Liver (tissue), 9 donors: ENCODE results near the gene MRAS. TPM values are rescaled to one million over a fixed set of nuclear protein-coding genes. Genes with fewer than 3 reads are reported as not detected.

Experiments
- DNase-seq: peaks from one replicate; pipeline ENCODE4 v3.0.0-alpha.2; 2017; ENCODE audit warnings: low spot score
- H3K27ac ChIP-seq, 2 donors: one replicate each; pipeline ENCODE4 v1.7.0; 2013; ENCODE audit warnings: inconsistent platforms in 2 of 2, low read length in 2 of 2, control low read depth in 1 of 2, low read depth in 1 of 2, mild to moderate bottlenecking in 1 of 2
- H3K27me3 ChIP-seq, 4 donors: one replicate each; pipeline versions ENCODE4 v1.6.1 to v1.7.0; 2013; ENCODE audit warnings: low read length in 3 of 4, inconsistent platforms in 1 of 4, mild to moderate bottlenecking in 1 of 4, moderate library complexity in 1 of 4; ENCODE audit not compliant: control insufficient read depth in 4 of 4, insufficient read depth in 4 of 4
- H3K36me3 ChIP-seq, 4 donors: one replicate each; pipeline versions ENCODE4 v1.6.1 to v1.7.0; 2013; ENCODE audit warnings: low read length in 3 of 4, mild to moderate bottlenecking in 3 of 4, low read depth in 1 of 4, moderate library complexity in 1 of 4; ENCODE audit not compliant: control insufficient read depth in 4 of 4, insufficient read depth in 3 of 4
- H3K4me1 ChIP-seq, 4 donors: one replicate each; pipeline versions ENCODE4 v1.6.1 to v1.7.0; 2013; ENCODE audit warnings: low read length in 3 of 4, mild to moderate bottlenecking in 3 of 4, moderate library complexity in 1 of 4; ENCODE audit not compliant: control insufficient read depth in 4 of 4, insufficient read depth in 4 of 4
- H3K4me3 ChIP-seq, 3 donors: one replicate each; pipeline versions ENCODE4 v1.6.1 to v1.7.0; 2013; ENCODE audit warnings: low read length in 3 of 3, control low read depth in 1 of 3, low read depth in 1 of 3, mild to moderate bottlenecking in 1 of 3
- H3K9ac ChIP-seq, 2 donors: one replicate each; pipeline ENCODE4 v1.7.0; 2013; ENCODE audit warnings: low read length in 2 of 2, mild to moderate bottlenecking in 2 of 2, moderate library complexity in 2 of 2, control low read depth in 1 of 2, low read depth in 1 of 2
- H3K9me3 ChIP-seq, 4 donors: one replicate each; pipeline versions ENCODE4 v1.6.1 to v1.7.0; 2013; ENCODE audit warnings: low read length in 3 of 4; ENCODE audit not compliant: control insufficient read depth in 4 of 4
- EGR1 ChIP-seq, 2 donors: IDR thresholded peaks; 2 replicates each; pipeline ENCODE4 v1.6.1; 2016 to 2018; ENCODE audit warnings: antibody characterized with exemption in 2 of 2, low read depth in 2 of 2
- FOXA1 ChIP-seq: IDR thresholded peaks from 2 replicates; pipeline ENCODE4 v1.6.1; 2016; ENCODE audit warnings: antibody characterized with exemption
- HNF4A ChIP-seq, 2 donors: conservative IDR thresholded peaks; 2 replicates each; pipeline ENCODE4 v1.6.1; 2016; ENCODE audit warnings: antibody characterized with exemption in 2 of 2, mild to moderate bottlenecking in 2 of 2
- HNF4G ChIP-seq: IDR thresholded peaks from 2 replicates; pipeline ENCODE4 v1.6.1; 2016; ENCODE audit warnings: antibody characterized with exemption
- MAX ChIP-seq: IDR thresholded peaks from 2 replicates; pipeline ENCODE4 v1.6.1; 2016; ENCODE audit warnings: antibody characterized with exemption
- NR2F2 ChIP-seq: IDR thresholded peaks from 2 replicates; pipeline ENCODE4 v1.6.1; 2016; ENCODE audit warnings: antibody characterized with exemption
- RAD21 ChIP-seq, 2 donors: IDR thresholded peaks; 2 replicates each; pipeline ENCODE4 v1.6.1; 2016; ENCODE audit warnings: antibody characterized with exemption in 2 of 2, mild to moderate bottlenecking in 2 of 2
- RXRA ChIP-seq, 2 donors: IDR thresholded peaks; 2 replicates each; pipeline ENCODE4 v1.6.1; 2017 to 2018; ENCODE audit warnings: antibody characterized with exemption in 2 of 2, mild to moderate bottlenecking in 1 of 2
- TAF1 ChIP-seq: conservative IDR thresholded peaks from 2 replicates; pipeline ENCODE4 v1.6.1; 2016; ENCODE audit warnings: antibody characterized with exemption, mild to moderate bottlenecking
- ZBTB33 ChIP-seq: IDR thresholded peaks from 2 replicates; pipeline ENCODE4 v1.6.1; 2016; ENCODE audit warnings: antibody characterized with exemption
- WGBS: extraction: QIAGEN DNeasy Blood & Tissue Kit; methylation state at CpG from one replicate; pipeline ENCODE4 v1.1.7; 2013; 5-methylcytosine and 5-hydroxymethylcytosine counted together
- polyA plus RNA-seq, 2 donors: library from polyadenylated mRNA; stranded (reverse) in 1 of 2; unstranded in 1 of 2; fragments of 200-250 nt in 1 of 2; fragments of >200 nt in 1 of 2; fragmentation: Nextera tagmentation in 1 of 2; extraction: Ambion mirVana in 1 of 2; gene quantifications; one replicate each; pipeline versions ENCODE4 v1.2.1 to v1.2.3, GENCODE V29; 2013 to 2015
- total RNA-seq, 2 donors: library from RNA; depleted of rRNA; stranded (reverse); fragments of >200 nt; gene quantifications; one replicate each; pipeline ENCODE4 v1.2.3, GENCODE V29; 2014
- TF ChIP-seq, protein P1 (sequence below): fragments of 150-350 bp; IDR thresholded peaks from 2 replicates; pipeline ENCODE4 v1.5.1; 2017; ENCODE audit warnings: improper control_type of control experiment, low read depth, low read length; ENCODE audit not compliant: missing input control
- donor health status: healthy.
- donor health status: healthy.
- donor health status: healthy.
- donor health status: healthy.
- donor health status: healthy.

Gene MRAS
- total and polyA plus RNA-seq, 4 donors, result 1.6 to 2.6 (median 1.9) TPM

- no peak for DNase-seq
- no peaks in the 10 kb centered on the region for H3K27me3 ChIP-seq
- no peak overlapping the region for H3K9ac ChIP-seq
- H3K36me3 ChIP-seq, result no peaks in the 10 kb centered on the region
- H3K9me3 ChIP-seq, result no peaks in the 10 kb centered on the region
- no peak overlapping the region for H3K27ac ChIP-seq
- TF ChIP-seq NR2F2 (no peak), MAX (no peak)
- no peaks in the 10 kb centered on the region for H3K4me1 ChIP-seq
- 89% methylated on average over 4 of the region's 4 CpGs for WGBS
- H3K4me3 ChIP-seq, result no peak overlapping the region
These were observed 11.9 kb upstream of the MRAS start for GRCh38 chr3:138336454-138336999.

DNA sequence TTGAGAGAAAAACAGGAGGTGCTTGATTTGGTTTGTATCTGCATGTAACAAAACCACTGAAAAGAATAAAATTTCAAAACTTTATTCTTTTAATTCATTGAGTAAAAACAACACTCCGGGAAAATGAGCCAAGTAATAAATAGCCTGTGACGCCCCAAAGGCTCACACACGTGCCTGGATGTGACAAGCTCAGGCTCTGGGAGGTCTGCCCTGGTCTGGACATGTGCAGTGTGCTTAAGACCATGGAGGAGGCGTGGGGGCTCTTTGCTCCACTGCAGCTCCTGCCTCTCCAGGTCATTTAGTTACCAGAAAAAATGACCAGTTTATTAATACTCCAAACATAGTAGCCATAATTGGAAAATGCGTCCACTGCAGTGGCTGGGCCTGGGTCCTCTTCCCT is 10.1 kb upstream of the MRAS start:
- WGBS, result 71% methylated on average over 5 of the region's 5 CpGs
- H3K4me1 ChIP-seq, result no peaks in the 10 kb centered on the region
- no peaks in the 10 kb centered on the region for H3K9me3 ChIP-seq
- H3K36me3 ChIP-seq, result no peaks in the 10 kb centered on the region
- DNase-seq, result no peak
- H3K4me3 ChIP-seq, result no peak overlapping the region
- no peaks in the 10 kb centered on the region for H3K27me3 ChIP-seq
- H3K27ac ChIP-seq, result no peak overlapping the region
- TF ChIP-seq TAF1, result no peak
- H3K9ac ChIP-seq, result no peak overlapping the region

- Histone ChIP-seq H3K27ac (no peak overlapping the region), H3K36me3 (no peaks in the 10 kb centered on the region), H3K4me1 (peaks cover 0 to 1% (median 0%) of the 10 kb centered on the region in 4 donors), H3K9ac (no peak overlapping the region), H3K9me3 (no peaks in the 10 kb centered on the region), H3K4me3 (no peak overlapping the region), H3K27me3 (no peaks in the 10 kb centered on the region)
- no peak for DNase-seq
- 93% methylated on average over 5 of the region's 5 CpGs for WGBS
- TF ChIP-seq, protein P1, sequence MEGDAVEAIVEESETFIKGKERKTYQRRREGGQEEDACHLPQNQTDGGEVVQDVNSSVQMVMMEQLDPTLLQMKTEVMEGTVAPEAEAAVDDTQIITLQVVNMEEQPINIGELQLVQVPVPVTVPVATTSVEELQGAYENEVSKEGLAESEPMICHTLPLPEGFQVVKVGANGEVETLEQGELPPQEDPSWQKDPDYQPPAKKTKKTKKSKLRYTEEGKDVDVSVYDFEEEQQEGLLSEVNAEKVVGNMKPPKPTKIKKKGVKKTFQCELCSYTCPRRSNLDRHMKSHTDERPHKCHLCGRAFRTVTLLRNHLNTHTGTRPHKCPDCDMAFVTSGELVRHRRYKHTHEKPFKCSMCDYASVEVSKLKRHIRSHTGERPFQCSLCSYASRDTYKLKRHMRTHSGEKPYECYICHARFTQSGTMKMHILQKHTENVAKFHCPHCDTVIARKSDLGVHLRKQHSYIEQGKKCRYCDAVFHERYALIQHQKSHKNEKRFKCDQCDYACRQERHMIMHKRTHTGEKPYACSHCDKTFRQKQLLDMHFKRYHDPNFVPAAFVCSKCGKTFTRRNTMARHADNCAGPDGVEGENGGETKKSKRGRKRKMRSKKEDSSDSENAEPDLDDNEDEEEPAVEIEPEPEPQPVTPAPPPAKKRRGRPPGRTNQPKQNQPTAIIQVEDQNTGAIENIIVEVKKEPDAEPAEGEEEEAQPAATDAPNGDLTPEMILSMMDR, result no peak
- TF ChIP-seq HNF4A (conservative IDR thresholded peaks at IDR 0.05) (no peak), EGR1 (IDR thresholded peaks at IDR 0.05; ENCODE audit: low read depth in 2 of 2) (no peak), RXRA (IDR thresholded peaks at IDR 0.05) (no peak), HNF4G (no peak), RAD21 (IDR thresholded peaks at IDR 0.05) (no peak), FOXA1 (no peak), ZBTB33 (no peak), NR2F2 (no peak), MAX (no peak)
These were observed 9.6 kb upstream of the MRAS start for GRCh38 chr3:138338811-138339210.
